GM19351 (cell line): ENCODE measurements around the gene PIP5K1C.
"Not testable (repeated sequence)": the region's sequence is repeated elsewhere in the genome, so short reads cannot be mapped to it uniquely, and the experiment has no call there.

ENCODE experiments used
- ATAC-seq: cut with Tn5 transposase; IDR thresholded peaks from one replicate; pipeline ENCODE4 v1.9.1; 2021; ENCODE audit warnings: mild to moderate bottlenecking, moderate library complexity; ENCODE audit not compliant: unreplicated experiment

The PIP5K1C gene

DNA sequence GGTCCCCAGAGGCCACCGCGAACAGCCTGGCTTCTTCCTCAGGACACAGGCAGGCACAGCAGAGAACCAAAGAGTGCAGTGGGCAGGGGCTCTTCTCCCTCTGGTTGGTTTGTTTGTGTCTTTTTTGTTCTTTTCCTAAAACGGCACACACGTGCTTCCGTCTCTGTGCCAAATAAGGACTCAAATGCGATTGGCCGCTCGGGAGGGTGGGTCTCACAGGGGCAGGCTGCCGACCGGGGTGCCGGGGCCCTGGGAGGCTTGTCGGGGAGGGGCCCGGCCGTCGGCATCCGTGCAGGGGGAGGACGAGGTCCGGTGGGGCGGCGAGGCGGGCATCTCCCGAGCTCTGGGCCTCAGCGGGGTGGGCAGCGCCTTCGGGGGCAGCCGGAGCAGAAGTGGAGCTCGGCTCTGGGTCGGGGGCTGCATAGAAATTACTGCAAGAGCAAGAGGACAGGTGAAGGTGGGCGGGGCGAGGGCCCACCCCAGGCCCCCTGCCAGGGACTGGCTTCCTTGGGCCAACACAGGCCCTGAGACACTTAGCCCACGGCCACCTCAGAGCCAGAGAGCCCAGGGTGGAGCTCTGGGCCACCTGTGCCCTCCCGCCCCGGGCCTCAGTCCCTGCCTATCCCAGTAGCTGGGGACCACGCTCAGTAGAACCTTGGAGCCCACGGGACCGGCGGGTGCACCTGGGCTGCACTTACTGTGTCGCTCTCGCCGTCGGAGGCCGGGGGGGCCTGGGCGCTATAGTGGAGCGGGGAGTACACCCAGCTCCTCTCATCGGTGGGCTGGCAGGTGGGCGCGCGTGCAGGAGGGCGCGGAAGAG is 67.3 kb downstream of the PIP5K1C start:
- no peak for ATAC-seq

GRCh38 chr19:3632098-3632497 is 68.2 kb downstream of the PIP5K1C start:
- ATAC-seq, result no peak

GRCh38 chr19:3631053-3631861 is 69.0 kb downstream of the PIP5K1C start:
- no peak for ATAC-seq

- not testable (repeated sequence) for ATAC-seq
Measured at GRCh38 chr19:3628766-3629165, 71.5 kb downstream of the PIP5K1C start.

DNA sequence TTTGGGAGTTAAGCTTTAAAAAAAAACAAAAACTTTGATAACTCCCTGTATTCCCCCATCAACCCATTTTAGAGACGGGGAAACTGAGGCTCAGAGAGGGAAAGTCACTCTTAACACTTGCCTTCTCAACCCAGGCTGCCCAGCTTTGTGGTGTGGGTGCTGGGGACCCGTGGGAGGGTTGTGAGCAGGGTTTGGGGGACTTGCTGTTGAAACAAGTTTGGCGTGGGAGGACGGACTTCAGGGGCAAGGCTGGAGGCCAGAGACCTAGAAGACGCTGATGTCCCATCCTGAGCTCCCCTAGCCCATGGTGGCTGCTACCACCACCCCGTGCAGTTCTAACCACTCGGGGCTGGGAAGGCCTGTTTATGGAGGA is 72.9 kb downstream of the PIP5K1C start:
- no peak for ATAC-seq

- ATAC-seq, result peak; percentile 94
Measured at GRCh38 chr19:3626473-3627350, 73.6 kb downstream of the PIP5K1C start, which contains the start of gene CACTIN. TSS of gene CACTIN (minus strand) at chr19:3626790. CDS start at chr19:3626762, 28 bp downstream.

DNA sequence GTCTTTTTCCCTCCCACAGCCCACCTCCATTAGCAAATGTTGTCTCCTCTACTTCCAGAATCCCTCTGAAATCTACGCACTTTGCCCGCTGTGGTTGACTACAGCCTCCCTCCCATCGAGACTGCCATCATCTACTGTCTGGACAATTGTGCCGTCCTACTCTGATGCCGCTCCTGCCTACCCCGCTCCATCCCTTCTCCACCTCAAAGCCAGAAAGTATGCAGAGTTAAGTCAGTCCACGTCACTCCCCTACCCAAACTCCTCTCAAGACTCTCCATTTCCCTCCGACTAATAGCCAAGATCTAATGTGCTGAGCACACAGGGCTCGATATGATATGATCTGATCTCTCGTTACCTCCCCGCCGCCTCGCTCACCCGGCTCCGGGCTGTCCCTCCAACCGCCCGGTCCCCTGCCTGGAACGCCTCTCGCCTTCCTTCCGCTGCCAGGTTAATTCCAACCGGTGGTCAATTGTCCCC is 74.2 kb downstream of the PIP5K1C start:
- no peak for ATAC-seq

DNA sequence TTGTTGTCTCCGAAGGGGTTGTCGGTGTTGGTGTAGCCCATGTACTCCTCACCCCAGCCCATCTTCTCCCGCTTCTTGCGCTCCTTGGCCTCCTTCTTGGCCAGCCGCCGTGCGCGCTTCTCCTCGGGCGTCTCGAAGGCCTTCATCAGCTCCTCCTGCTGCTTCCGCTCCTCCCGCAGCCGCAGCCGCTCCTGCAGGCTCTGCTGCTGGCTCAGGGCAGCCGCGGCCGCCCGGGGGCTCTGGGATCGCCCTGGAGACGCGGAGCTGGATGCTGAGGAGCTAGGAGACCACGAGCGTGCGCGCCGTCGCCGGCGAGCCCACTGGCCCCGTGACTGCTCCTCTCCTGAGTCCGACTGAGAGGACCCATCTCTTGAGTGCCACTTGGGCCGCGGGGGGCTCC is 76.6 kb downstream of the PIP5K1C start:
- ATAC-seq, result no peak

DNA sequence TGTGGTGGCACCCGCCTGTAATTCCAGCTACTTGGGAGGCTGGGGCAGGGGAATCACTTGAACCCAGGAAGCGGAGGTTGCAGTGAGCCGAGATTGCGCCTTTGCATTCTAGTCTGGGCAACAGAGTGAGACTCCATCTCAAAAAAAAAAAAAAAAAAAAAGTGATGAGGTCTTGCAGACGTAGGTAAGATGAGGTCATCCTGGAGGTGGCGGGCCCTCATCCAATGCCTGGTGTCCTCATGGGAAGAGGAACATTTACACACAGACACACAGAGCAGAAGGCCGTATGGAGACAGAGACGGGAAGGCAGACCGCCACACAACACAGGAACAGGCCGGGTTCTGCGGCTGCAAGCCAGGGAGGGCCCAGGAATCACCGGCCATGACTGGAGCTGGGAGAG is 78.0 kb downstream of the PIP5K1C start:
- no peak for ATAC-seq

- ATAC-seq, result no peak
Measured at GRCh38 chr19:3621689-3622088, 78.6 kb downstream of the PIP5K1C start.

GRCh38 chr19:3620817-3621547 is 79.3 kb downstream of the PIP5K1C start:
- ATAC-seq, result no peak

DNA sequence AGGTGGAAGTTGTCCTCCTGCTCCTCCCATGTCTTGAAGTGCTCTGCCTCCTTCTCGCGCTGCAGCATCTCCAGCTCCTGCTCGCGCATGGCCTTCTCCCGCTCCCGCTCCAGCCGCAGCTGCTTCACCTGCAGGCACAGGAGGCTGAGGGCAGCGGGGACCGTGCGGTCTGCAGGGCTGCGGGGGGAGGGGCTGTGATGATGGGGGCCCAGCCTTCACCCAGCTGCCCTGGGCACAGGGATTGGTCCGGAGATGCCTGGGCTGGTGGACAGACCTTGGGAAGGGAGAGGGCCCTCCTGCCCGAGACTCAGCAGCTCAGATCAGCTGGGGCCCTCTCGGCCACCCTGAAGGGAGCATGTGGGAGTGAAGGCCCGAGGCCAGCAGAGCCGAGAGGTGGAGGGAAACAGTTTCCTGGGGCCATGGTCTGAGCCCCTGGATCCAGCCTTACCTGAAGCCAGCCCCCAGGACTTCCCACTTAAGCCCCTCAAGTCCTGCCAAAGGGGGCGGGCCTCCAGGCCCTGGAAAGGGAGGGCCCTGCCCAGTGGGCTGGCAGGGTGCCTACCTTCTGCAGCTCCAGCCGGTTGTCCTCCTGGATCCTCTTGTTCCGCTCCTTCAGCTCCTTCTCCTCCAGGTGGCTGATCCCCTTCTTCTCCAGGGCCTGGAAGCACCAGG is 80.0 kb downstream of the PIP5K1C start:
- ATAC-seq, result no peak

- ATAC-seq, result no peak
Measured at GRCh38 chr19:3619631-3620012, 80.6 kb downstream of the PIP5K1C start.

- ATAC-seq, result no peak
Measured at GRCh38 chr19:3618811-3619630, 81.2 kb downstream of the PIP5K1C start.

- no peak for ATAC-seq
Measured at GRCh38 chr19:3618144-3618810, 82.0 kb downstream of the PIP5K1C start.

DNA sequence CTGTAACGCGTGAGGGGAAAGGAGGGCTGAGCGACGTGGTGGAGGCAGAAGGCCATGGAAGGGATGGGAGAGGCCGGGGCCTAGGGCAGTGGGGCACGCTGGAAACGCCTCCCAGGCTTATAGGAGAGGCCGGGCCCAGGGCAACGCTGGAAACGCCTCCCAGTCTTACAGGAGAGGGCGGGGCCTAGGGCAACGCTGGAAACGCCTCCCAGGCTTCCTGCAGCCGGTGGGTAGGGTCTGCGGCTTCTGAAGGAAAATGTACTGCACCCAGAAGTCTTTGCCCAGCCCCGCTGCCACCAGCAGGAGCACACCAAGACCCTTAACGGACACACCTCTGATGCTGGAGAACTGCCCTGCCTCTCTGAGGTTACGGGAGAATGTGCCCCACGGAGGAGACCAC is 82.8 kb downstream of the PIP5K1C start:
- ATAC-seq, result no peak

- ATAC-seq, result no peak
Measured at GRCh38 chr19:3615524-3616135, 84.6 kb downstream of the PIP5K1C start.
